Gastrocnemius medialis (tissue), 4 donors: ENCODE data around the gene SELENOP. TPM values are rescaled to one million over a fixed set of nuclear protein-coding genes. Genes with fewer than 3 reads are reported as not detected.

Experiments used
- ATAC-seq, 2 donors: fragments of 150-250 bp; one replicate each; pipeline ENCODE4 v1.9.1; 2016
- DNase-seq, 2 donors: peaks; one replicate each; pipeline ENCODE4 v3.0.0-alpha.2; 2019
- H3K27ac ChIP-seq, 4 donors: fragments of 200-600 bp; sonication (generic); 1 replicate in 1 of 4; 2 replicates in 3 of 4; pipeline ENCODE4 v1.5.1; 2016 to 2018; ENCODE audit warnings: mild to moderate bottlenecking in 2 of 4, moderate library complexity in 1 of 4
- H3K27me3 ChIP-seq, 3 donors: fragments of 200-600 bp; sonication (generic) in 2 of 3; 1 replicate in 1 of 3; 2 replicates in 2 of 3; pipeline versions ENCODE4 v1.5.1 to v1.6.0; 2016 to 2019; ENCODE audit warnings: mild to moderate bottlenecking in 1 of 3, moderate library complexity in 1 of 3
- H3K36me3 ChIP-seq, 2 donors: fragments of 200-600 bp; sonication (generic) in 1 of 2; one replicate each; pipeline ENCODE4 v1.5.1; 2017 to 2018
- H3K4me1 ChIP-seq, 2 donors: fragments of 200-600 bp; sonication (generic) in 1 of 2; one replicate each; pipeline ENCODE4 v1.5.1; 2016 to 2017; ENCODE audit warnings: mild to moderate bottlenecking in 2 of 2
- H3K4me3 ChIP-seq, 4 donors: fragments of 200-600 bp; sonication (generic) in 3 of 4; 1 replicate in 1 of 4; 2 replicates in 3 of 4; pipeline ENCODE4 v1.5.1; 2016 to 2019; ENCODE audit warnings: mild to moderate bottlenecking in 2 of 4
- H3K9me3 ChIP-seq, 3 donors: fragments of 200-600 bp; sonication (generic) in 2 of 3; 1 replicate in 1 of 3; 2 replicates in 2 of 3; pipeline ENCODE4 v1.5.1; 2016 to 2019
- CTCF ChIP-seq, 5 experiments: fragments of 450-650 bp in 3 of 5; fragments of 200-600 bp in 2 of 5; sonication (generic) in 2 of 5; IDR thresholded peaks in 4 of 5; conservative IDR thresholded peaks in 1 of 5; 1 replicate in 4 of 5; 2 replicates in 1 of 5; pipeline ENCODE4 v1.5.1; 2016 to 2019; ENCODE audit warnings: antibody characterized with exemption in 5 of 5, mild to moderate bottlenecking in 3 of 5, moderate library complexity in 3 of 5
- POLR2A ChIP-seq, 2 donors: fragments of 450-650 bp; IDR thresholded peaks; one replicate each; pipeline ENCODE4 v1.6.1; 2017; ENCODE audit warnings: antibody characterized with exemption in 2 of 2, mild to moderate bottlenecking in 2 of 2, moderate library complexity in 2 of 2
- in situ Hi-C, 4 donors: fragments of 200-750 bp; cut with MboI; loops; one replicate each; pipeline versions ENCODE4 v1.15.0 to v1.8.0; 2017; ENCODE audit warnings: low sequenced_read_pairs in 4 of 4
- intact Hi-C: fragments of 100-400 bp; cut with DNase I; formaldehyde crosslinking; loops from one replicate; pipeline ENCODE4 v1.15.1; 2023; ENCODE audit warnings: low total_unique reads
- total RNA-seq, 4 donors: library from RNA; depleted of rRNA; stranded (reverse); fragments of >200 nt; gene quantifications; one replicate each; pipeline versions ENCODE4 v1.1.0 to v1.2.3, GENCODE V29; 2016

The SELENOP gene
- 100 to 1,000 TPM; 231 to 290 (median 243) TPM for total RNA-seq

GRCh38 chr5:42811591-42812446, at the start of gene SELENOP:
Gene SELENOP (minus strand): TSS chr5:42811892. CDS start chr5:42808353, 3,539 bp downstream.
- Histone ChIP-seq H3K36me3 (peaks cover 0 to 12% of the 10 kb centered on the region in 2 donors), H3K27me3 (no peaks in the 10 kb centered on the region), H3K27ac (peak within 1 kb of the TSS; percentile 81 to 91 (median 86)), H3K4me1 (peaks cover 27 to 30% of the 10 kb centered on the region in 2 donors), H3K4me3 (peak within 1 kb of the TSS; percentile 56 to 76 (median 64)), H3K9me3 (no peaks in the 10 kb centered on the region)
- ATAC-seq (peak; percentile 96 to 97), DNase-seq (peak; percentile 72 to 74)
- TF ChIP-seq CTCF (IDR thresholded peaks at IDR 0.05 in 4 of 5, conservative IDR thresholded peaks at IDR 0.05 in 1 of 5), result no peak
- TF ChIP-seq POLR2A (IDR thresholded peaks at IDR 0.05), result peak; percentile 90 to 95
- in situ Hi-C loops, result loop anchor here in 1 of 4 donors (25.0 kb wide), 1 partner anchor 225 kb away; the partner anchor contains the start of gene ANXA2R
- intact Hi-C loops, result loop anchor here (2.0 to 5.0 kb wide), 4 partner anchors 47 to 390 kb away; partner anchors contain the start of gene GHR

- intact Hi-C loops, result loop anchor here (2.0 kb wide), 1 partner anchor 48 kb away; the partner anchor contains the start of gene SELENOP
- Histone ChIP-seq H3K4me3 (peak overlapping the region; percentile 1 to 15 (median 4)), H3K27me3 (no peaks in the 10 kb centered on the region), H3K4me1 (peaks cover 17 to 24% of the 10 kb centered on the region in 2 donors), H3K9me3 (no peaks in the 10 kb centered on the region), H3K36me3 (no peaks in the 10 kb centered on the region), H3K27ac (peak overlapping the region; percentile 63 to 83 (median 75))
- no peak for TF ChIP-seq POLR2A (IDR thresholded peaks at IDR 0.05)
- no peak for TF ChIP-seq CTCF (IDR thresholded peaks at IDR 0.05 in 4 of 5, conservative IDR thresholded peaks at IDR 0.05 in 1 of 5)
- DNase-seq (peak; percentile 14 to 35), ATAC-seq (peak; percentile 70 to 78)
- in situ Hi-C loops, result no loop called here
Measured at GRCh38 chr5:42858687-42859086, 47.0 kb upstream of the SELENOP start.

GRCh38 chr5:42858031-42858643, 46.4 kb upstream of the SELENOP start:
- Histone ChIP-seq H3K9me3 (no peaks in the 10 kb centered on the region), H3K27me3 (no peaks in the 10 kb centered on the region), H3K4me3 (peak overlapping the region in 3 of 4 donors; percentile 1 to 4 (median 4)), H3K36me3 (no peaks in the 10 kb centered on the region), H3K4me1 (peaks cover 17 to 24% of the 10 kb centered on the region in 2 donors), H3K27ac (peak overlapping the region; percentile 63 to 83 (median 75))
- ATAC-seq, result peak; percentile 90 to 92
- TF ChIP-seq POLR2A (IDR thresholded peaks at IDR 0.05), result no peak
- no peak for TF ChIP-seq CTCF (IDR thresholded peaks at IDR 0.05 in 4 of 5, conservative IDR thresholded peaks at IDR 0.05 in 1 of 5)
- DNase-seq, result no peak
- intact Hi-C loops (loop anchor here (2.0 kb wide), 1 partner anchor 47 kb away; the partner anchor contains the start of gene SELENOP), in situ Hi-C loops (no loop called here)

GRCh38 chr5:42855811-42856210, 44.1 kb upstream of the SELENOP start:
- H3K4me1 ChIP-seq, result peaks cover 17 to 24% of the 10 kb centered on the region in 2 donors
- DNase-seq, result no peak
- ATAC-seq, result no peak
- H3K27ac ChIP-seq, result no peak overlapping the region
- in situ Hi-C loops (no loop called here), intact Hi-C loops (no loop called here)
- H3K4me3 ChIP-seq, result no peak overlapping the region
- H3K27me3 ChIP-seq, result no peaks in the 10 kb centered on the region
- no peaks in the 10 kb centered on the region for H3K36me3 ChIP-seq
- TF ChIP-seq POLR2A (IDR thresholded peaks at IDR 0.05) (no peak), CTCF (IDR thresholded peaks at IDR 0.05 in 4 of 5, conservative IDR thresholded peaks at IDR 0.05 in 1 of 5) (no peak)
- no peaks in the 10 kb centered on the region for H3K9me3 ChIP-seq
